DMS153 treated with DMSO at 0.1 percent for 48 hours (cell line): ENCODE data around the gene FUZ.

Experiments
- DNase-seq: peaks from one replicate; lab custom pipeline; 2025; ENCODE audit not compliant: unreplicated experiment; lab: John Stamatoyannopoulos, UW

FUZ gene

DNA sequence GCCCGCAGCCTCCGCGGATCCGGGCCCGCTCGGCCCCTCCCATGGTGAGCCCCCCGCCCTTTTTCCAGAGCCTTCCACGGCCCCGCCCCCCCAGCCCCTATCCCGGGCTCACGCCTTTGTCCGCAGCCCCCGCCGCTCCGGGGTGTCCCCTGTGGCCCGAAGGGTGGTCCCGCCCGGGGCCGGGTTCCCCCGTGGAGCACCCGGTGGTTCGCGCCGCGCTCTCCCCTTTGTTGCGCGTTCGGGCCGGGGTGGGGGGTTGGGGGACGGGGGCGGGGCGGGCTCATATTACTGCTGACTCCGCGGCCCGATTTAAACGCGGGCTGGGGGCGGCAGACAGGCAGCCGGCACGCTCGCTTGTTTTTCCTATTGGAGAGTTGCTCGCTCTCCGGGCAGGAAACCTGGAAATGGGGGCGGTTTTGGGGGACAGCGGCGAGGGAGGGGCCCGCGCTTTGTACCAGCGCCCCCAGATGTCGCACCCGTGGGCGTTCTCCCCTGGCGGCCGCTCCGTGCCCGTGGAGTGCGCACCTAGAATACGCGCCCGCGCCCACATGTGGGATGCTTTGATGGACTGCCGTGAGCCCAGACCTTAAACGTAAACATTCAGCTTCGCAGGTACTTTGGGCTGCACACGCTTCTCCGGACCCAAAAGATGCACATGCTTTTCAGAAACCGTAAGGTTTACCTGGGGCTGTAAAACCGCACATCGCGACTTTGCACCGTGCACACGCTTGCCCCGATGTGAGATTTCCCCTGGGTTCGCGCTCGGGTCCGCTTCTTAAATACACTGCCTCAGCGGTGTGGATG lies 38.6 kb upstream of the FUZ start:
- no peak for DNase-seq

DNA sequence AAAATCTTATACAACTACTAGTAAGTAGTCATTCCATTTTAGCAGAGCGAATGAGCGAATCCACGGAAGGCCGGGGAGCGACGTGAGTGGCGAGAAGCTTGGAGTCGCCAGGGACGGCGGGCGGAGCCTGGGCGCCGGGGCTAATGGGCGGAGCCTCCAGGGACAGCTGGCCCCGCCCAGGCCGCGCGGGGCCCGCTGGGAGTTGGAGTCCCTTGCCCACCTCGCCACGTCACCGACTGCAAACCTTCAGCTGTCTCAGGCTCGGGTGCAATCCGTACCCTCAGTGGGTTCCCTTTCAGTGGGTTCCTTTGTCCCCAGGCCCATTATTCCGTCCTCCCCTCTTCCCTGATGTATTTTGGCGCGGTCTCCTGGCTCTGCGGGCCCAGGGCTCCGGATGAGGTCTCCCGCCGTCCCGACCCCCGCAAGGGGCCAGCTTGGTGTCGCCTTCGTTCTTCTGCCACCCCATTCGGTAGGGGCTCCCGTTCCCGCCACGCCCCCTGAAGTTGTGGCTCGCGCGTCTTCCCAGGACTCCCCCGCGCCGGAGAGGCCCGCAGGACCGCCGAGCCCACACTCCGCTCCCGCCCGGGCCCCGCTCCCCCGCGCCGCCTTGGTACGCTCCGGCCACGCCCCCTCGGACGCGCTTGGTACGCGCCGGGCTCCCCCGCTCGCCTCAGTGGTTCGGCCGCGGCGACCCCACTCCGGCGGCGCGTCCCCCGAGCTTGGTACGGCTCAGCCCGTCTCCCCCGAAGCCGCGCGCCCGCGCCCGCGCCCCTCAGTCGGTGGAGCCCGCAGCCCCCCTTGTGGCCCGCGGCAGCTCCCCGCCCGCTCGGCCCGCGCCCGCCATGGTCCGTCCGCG lies 37.6 kb upstream of the FUZ start, which contains the start of gene PTOV1:
Gene PTOV1, plus strand, starts transcription at position 673 of the 856 bp plus-strand sequence.
- peak; percentile 86 for DNase-seq

DNA sequence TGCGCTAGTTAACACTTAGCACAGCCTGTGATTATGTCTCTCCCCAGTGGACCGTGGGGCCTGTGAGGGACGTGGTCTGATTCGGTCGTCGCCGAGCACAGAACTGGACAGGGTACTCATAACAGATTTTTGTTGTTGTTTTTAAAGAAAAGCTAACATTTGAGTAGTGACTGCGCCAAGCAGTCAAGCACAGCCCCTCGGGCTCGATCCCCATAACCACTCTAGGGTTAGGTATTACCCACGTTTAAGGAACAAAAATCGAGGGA lies 37.1 kb upstream of the FUZ start:
- no peak for DNase-seq

DNA sequence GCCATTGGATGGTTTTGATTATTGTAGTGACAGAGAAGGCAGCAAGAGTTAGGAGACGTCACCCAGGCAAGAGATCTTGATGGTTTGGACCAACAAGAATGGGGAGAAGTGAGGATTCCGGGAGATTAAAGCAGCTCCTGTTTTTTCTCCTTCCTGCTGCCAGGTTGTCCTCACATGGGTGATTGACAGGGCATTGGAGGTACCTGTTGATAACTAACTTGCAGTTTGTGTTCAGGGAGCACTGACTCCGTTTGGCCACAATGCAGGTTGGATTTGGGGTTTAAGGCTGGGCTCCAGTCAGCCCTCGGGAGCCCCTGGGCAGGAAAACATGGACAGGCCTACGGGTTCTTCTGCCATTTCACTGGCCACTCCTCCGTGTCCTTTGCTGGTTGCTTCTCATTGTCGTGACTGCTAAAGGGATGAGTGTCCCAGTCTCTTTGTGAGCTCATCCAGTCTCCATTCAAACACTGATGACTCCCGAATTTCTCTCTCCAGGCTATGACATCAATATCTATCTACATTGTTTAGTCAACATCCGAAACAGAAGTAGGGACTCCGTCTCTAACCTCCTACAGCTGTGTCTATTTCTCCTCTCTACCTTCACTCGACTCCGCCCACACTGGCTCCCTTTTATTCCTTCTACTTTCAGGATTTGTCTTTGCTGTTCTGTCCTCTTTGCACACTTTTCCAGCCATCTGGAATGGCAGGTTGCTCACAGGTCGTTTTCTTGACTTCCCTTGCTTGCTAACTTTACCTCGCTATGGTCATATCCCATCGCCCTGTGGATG lies 36.5 kb upstream of the FUZ start:
- DNase-seq: no peak

DNA sequence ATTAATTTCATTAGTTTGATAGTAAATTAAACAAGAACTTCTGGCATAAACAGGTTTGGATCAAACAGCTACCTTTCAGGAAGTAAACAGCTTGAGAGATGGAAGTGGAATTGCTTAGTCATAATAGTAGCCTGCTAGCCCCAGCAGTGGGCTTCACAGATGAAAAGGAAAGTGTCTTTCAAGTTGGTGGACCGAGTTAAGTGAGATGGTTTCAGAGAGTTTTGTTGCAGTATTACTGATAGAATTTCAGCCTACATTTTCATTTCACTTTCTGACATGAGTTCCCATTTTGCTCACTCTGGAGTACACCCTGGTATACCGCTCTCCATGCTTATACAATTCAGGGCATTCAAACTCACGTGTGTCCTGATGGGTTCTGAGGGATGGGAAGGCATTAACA lies 35.8 kb upstream of the FUZ start:
- DNase-seq: no peak

GRCh38 chr19:49847731-49848696 lies 34.9 kb upstream of the FUZ start:
- no peak for DNase-seq

DNA sequence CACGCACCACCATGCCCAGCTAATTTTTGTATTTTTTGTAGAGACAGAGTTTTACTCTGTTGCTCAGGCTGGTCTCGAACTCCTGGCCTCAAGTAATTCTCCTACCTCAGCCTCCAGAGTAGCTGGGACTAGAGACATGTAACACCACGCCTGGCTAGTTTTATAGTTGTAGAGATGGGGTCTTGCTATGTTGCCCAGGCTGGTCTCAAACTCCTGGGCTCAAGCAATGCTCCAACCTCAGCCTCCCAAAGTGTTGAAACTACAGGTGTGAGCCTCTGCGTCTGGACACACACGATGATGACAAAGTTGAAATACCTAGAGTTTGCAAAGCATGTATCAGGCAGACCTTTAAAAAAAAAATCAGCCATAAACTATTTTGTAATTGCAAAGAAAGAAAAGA lies 33.3 kb upstream of the FUZ start:
- no peak for DNase-seq

- no peak for DNase-seq
Measured at GRCh38 chr19:49845414-49845813, 32.3 kb upstream of the FUZ start.

- no peak for DNase-seq
Measured at GRCh38 chr19:49844138-49845095, 31.3 kb upstream of the FUZ start.

GRCh38 chr19:49843265-49843664 lies 30.2 kb upstream of the FUZ start:
- no peak for DNase-seq

DNA sequence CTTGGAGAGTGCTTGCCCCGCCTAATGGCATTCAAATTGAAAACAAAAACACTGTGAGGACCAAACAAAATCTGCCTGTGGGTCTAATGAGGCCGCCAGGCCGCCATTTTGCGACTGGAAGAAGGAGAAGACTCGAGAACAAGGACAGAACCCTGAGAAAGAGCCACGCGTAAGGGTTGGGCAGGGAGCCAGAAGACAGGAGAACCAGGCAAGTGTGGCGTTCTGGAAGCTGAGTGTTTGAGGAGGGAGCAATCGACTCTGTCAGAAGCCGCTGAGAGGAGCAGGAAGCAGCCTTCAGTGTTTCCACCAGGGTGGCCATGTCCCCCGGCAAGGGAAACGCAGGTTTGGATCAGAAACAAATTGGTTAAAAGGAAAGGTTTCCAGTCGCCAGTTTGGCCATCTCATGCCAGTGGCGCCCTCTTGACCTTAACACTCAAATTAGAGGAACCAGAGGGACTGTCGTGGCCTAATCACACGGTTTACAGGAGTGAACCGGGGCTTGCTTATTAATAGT lies 27.7 kb upstream of the FUZ start:
- no peak for DNase-seq

DNA sequence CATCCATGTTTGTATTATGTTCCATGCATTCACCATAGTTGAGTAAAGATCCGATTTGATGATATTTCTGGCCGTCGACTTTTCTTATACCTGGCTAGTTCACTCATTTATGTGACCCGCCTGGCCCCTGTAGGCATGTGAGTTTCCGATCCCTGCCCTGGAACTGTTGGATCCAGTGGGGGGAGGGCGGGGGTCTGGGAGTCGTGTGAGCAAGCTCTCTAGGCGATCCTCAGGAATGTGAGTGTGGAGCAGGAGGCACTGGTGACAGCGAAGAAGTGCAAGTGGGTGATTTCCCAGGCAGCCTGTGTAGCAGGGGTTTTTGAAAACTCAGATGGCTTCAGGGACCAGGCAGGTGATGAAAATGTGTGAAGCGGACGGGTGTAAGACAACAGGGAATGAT lies 27.2 kb upstream of the FUZ start:
- no peak for DNase-seq

DNA sequence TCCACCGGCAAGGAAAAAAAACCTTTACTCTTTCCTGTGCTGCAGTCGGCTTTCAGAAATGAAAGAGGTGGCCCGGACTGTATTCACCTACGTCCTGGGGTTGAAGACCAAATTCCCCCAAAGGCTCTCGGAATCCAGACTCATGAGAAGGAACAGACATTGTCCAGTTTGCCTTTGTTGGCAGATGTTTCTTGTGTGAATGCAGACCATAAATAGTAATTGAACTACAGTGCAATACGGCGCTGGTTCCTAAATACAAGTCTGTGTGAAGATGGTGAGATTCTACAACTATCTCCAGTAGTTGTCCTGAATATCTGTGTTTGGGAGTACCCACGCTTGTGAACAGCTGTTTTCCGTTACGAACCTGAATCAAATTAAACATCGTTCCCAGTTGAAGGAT lies 26.6 kb upstream of the FUZ start:
- DNase-seq: no peak

DNA sequence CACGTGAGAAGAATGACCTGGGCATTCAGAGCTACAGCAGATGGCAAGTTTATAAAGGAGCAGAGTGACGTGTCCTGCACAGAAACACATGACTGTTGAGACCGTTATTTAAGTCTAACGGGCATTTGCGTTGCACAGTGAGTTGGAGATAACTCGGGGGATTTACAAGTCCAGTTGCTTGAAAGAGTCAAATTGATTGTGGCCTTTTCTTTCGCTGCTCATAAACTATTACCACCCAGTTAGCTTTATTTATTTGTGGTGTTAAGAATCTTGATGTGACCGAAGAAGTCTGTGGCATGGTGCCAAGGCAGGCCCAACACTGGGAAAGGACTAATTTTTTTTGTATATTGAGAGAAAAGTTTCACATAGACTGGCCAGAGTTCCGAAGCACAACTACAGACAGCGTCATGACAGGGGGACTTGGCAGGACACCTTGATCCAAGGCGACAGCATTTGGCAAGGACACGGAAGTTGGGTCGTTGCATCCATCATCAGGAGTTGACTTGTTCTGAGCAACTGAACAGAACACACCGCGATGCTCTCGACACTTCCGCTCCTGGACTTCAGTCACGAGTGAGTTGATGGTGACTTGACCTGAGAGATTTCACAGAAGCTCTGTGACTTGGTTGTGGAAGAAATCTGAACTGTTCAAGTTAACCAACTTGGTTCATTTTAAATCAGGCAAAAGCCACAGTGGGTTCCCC lies 25.9 kb upstream of the FUZ start:
- DNase-seq: no peak

GRCh38 chr19:49837425-49837824 lies 24.3 kb upstream of the FUZ start:
- no peak for DNase-seq

DNA sequence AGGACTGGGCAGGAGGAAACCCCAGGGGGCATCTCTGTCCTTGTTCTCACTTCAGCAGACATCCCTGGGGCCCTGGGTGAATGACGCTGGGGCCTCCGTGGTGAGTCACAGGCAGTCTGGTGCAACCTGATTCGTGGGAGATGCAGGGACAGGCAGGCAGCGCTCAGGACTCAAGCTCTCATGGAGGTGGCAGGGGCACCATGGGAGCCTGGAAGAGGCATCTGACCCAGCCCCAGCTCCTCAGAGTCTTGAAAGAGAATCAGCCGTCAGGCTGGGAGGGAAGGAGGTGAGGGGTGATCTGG lies 23.9 kb upstream of the FUZ start:
- DNase-seq: no peak

- no peak for DNase-seq
Measured at GRCh38 chr19:49836176-49837008, 23.3 kb upstream of the FUZ start.

- no peak for DNase-seq
Measured at GRCh38 chr19:49835562-49835961, 22.5 kb upstream of the FUZ start.
